GM18873 (cell line): ENCODE measurements around the gene KCNG2.

Experiments
- ATAC-seq: cut with Tn5 transposase; IDR thresholded peaks from one replicate; pipeline ENCODE4 v1.9.1; 2021; ENCODE audit warnings: mild to moderate bottlenecking, moderate library complexity, moderate number of reproducible peaks; ENCODE audit not compliant: unreplicated experiment, low FRiP score

KCNG2 gene

DNA sequence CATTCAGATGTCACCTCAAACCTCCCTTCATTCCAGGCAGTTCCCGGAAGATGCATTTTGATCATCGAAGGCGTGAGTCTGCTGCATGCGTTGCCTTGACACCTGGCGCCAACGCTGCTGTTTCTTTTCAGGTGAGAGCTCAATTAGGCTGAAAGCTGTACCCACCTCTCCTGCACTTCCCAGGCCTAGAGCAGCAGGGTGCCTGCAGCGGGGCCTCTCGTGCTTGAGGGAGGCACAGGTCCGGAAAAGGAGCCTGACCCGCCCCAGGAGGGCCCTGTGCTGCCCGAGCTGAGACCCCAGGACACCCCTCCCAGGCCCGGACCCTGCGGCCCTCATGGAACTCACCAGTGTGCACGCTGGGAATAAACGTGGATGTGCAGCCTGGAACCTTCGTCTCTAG, 31.4 kb upstream of the KCNG2 start:
- ATAC-seq: no peak

- ATAC-seq: no peak
Observed at GRCh38 chr18:79768745-79769144, 29.0 kb upstream of the KCNG2 start.

GRCh38 chr18:79769698-79770500, 27.8 kb upstream of the KCNG2 start:
- ATAC-seq: no peak

- ATAC-seq: no peak
Observed at GRCh38 chr18:79770501-79770815, 27.3 kb upstream of the KCNG2 start.

GRCh38 chr18:79770826-79771225, 26.9 kb upstream of the KCNG2 start:
- ATAC-seq: no peak

DNA sequence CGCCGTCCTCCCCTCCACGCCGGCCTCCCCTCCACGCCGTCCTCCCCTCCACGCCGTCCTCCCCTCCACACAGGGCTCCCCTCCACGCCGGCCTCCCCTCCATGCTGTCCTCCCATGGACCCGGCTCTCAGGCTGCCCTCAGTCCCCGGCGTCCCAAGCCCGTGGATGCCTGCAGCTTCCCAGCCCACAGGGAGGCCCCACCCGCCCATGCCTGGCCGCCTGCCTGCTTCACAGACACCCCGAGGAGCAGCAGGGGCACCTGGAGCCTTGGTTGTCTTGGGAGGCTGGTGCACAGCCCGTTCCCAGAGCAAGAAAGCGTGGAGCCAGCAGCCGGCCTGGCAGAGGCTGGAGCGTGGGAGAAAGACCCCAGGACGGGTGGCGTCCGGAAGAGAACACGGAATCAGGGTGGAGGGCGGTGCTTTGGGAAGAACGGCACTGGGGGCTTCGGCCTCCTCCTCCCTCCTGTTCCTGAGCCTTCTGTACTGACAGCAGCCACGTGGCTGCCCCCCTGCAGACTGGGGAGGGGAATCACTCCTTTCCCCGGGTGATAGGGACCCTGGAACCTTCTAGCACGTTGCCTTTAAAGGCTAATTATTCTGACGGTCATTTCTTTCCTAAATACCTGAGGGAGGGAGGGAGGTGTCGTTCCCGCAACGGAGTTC, 26.2 kb upstream of the KCNG2 start:
- no peak for ATAC-seq

DNA sequence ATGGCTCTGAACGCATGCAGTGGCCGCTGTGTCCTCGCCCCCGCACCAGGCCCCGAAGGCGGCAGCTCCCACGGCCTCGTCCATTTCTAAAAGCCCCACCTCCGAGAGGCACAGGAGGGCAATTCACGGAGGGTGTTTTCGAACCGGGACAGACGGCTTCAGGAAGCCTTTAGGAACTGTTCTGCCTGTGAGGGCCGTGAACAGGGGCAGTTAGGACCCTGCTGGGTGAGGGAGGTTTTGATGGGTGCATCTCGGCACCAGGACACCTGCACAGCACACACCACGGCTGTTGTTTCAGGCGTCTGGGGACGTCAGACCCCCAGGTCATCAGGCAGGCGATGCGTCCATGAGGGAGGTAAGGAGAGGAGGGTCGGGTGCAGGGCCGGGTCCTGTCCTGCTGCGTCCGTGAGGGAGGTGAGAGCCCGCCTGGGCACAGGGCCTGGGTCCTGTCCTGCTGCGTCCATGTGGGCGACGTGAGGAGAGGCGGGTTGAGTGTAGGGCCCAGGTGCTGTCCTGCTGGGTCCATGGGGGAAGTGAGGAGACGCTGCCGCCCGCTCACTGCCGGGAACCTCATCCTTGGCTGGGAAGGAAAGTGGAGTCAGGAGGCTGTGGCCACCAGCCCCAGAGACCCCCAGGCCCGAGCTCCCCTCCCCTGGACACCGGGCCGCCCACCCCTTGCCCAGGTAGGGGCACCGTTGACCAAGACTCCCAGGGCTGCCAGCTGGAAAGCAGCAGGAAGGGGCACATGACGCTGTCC, 25.5 kb upstream of the KCNG2 start:
- no peak for ATAC-seq

- no peak for ATAC-seq
Observed at GRCh38 chr18:79772865-79773696, 24.7 kb upstream of the KCNG2 start.

DNA sequence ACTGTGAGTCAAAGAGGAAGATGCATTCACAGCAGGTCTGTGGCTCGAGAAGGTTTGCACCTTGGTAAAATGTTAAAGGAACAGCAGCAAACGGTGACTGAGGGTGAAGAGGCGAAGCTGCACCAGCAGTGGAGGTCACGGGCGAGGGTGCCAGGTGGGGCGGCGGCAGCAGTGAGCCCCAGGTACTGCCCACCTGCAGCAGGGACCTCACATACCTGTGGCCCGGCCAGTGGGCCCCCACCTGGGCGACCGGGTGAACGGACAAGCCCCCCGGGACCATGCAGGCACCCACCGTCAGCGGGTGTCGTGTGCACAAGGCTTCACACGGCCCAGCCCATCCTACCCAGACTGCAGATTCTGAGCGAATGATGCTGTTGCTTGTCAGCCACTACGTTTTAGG, 23.6 kb upstream of the KCNG2 start:
- no peak for ATAC-seq

DNA sequence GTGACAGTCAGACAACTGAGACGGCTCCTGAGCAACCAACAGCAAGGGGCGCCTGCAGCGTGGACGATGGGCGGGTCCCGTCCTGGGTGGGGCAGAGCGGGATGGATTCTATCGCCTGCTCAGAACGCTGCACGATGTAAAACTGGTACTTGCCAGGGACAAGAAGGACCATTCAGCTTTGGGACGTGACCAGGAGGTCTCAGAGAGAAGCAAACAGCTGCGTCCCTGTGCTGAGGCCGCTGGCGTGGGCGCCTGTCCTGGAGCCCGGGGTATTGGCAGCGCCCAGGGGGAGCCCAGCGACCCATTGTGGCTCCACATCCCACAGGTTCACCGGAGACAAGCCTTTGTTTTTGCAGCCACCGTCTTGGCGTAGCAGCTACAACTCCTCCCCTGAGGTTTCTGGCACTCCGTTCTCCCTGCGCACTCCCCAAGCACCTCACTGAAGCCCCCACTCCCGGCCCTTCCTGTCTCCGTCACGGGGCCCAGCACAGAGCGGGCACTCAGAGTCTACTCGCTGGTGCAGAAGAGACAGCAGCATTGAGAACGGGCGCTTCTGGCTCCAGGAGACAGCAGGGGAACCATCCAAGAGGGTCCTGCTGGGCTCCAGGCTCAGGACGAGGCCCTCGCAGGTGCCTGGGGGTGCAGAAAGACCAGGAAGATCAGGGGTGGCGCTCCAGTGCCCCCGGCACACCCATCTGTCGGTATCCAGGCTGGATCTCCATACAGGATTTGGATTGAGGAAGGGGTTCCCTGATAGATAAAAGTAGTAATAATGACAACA, 22.1 kb upstream of the KCNG2 start:
- ATAC-seq: no peak

DNA sequence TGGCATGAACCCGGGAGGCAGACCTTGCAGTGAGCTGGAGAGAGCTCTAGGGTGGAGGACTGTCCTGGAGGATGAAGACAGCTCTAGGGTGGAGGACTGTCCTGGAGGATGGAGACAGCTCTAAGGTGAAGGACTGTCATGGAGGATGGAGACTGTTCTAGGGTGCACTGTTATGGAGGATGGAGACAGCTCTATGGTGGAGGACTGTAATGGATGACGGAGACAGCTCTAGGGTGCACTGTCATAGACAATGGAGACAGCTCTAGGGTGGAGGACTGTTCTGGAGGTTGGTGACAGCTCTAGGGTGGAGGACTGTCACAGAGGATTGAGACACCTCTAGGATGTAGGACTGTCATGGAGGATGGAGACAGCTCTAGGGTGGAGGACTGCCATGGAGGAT, 21.1 kb upstream of the KCNG2 start:
- no peak for ATAC-seq

DNA sequence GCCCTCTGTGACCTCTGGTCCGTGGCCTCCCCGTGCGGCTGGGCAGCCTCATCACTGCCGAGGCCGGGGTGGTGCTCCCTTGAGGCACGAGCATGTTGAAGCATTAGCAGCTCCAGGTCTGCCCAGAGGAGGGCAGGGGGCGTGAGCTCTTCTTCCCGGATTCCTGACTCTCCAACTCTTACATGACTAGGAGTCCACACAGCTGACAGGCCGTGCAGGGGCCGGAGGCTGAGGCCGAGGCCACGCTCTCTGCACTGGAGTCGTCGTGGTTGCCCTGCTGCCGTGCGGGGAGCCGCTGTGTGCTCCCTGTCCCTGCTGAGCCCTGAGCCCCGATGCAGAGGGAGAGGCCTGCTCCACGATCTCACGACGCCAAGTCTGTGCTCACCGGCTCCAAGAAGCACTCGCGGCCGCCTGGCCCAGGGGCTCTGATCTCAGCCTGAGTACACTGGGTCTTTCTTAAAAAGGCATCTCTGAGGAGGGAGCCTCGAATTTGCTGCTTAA, 19.4 kb upstream of the KCNG2 start:
- no peak for ATAC-seq

- no peak for ATAC-seq
Observed at GRCh38 chr18:79779021-79779699, 18.6 kb upstream of the KCNG2 start.

GRCh38 chr18:79779700-79780190, 18.0 kb upstream of the KCNG2 start:
- no peak for ATAC-seq

GRCh38 chr18:79780547-79780946, 17.2 kb upstream of the KCNG2 start:
- ATAC-seq: no peak

- ATAC-seq: no peak
Observed at GRCh38 chr18:79781331-79781941, 16.3 kb upstream of the KCNG2 start.

GRCh38 chr18:79782566-79783308, 15.0 kb upstream of the KCNG2 start:
- ATAC-seq: no peak
